GM04503 (cell line): Measurements from ENCODE around the gene SRSF2.
"Not testable (repeated sequence)": the region's sequence is repeated elsewhere in the genome, so short reads cannot be mapped to it uniquely, and the experiment has no call there.

Source experiments
- DNase-seq: peaks from one replicate; pipeline ENCODE4 v3.0.0-alpha.2; 2012; ENCODE audit warnings: low read depth

The SRSF2 gene

DNA sequence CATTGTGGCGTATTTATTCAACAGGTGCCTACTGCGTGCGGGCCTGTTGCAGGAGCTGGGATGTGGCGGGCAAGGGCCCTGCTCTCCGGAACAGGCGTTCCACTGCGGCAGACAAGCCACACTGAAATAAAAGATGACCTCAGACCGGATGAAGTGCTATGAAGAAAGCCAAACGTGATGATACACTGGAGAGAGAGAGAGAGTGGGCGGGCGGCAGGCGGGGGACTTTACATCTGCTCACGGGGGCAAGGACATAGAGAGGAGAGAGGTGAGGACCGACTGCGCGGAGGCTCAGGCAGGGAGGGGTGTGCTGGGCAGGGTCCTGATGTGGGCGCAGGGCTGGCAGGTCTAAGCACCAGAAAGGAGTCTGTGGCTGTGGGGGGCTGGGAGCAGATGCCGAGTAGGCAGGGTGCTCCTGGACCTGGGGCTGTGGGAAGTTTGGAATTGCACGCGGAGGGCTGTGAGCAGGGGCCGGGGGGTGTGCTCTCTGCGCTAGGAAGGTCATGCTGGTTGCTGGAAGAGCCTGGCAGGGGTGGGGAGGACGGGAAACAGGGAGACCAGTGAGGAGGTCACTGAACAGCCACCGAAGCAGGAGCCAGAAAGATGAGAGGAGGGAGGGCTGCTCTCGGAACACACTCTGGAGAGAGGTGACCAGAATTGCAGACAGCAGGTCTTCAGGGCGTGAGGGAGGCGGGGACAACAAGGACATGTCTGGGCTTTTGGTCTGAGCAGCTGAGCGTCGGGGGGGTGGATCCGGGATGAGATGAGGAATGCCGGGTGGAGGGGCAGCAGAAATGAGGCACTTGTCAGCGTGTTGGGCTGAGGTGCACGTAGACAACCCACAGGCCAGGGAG, 36.3 kb downstream of the SRSF2 start:
- peak; percentile 67 for DNase-seq

DNA sequence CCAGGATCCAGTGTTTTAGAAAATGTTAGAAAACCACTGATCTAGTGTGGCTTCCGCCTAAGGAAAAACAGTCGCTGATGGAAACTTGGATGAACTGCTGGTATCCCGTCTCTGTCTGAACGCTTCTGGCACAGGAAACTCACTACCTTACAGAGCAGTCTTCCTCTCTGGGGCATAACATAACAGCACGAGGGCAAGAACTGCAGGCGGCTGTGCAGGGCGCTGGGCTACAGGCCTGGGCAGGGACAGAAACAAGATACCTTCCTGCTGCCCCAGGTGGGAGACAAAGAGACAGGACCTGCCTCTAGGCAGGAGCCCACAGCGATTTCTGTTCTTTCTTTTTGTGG, 36.9 kb downstream of the SRSF2 start:
- DNase-seq, result no peak

DNA sequence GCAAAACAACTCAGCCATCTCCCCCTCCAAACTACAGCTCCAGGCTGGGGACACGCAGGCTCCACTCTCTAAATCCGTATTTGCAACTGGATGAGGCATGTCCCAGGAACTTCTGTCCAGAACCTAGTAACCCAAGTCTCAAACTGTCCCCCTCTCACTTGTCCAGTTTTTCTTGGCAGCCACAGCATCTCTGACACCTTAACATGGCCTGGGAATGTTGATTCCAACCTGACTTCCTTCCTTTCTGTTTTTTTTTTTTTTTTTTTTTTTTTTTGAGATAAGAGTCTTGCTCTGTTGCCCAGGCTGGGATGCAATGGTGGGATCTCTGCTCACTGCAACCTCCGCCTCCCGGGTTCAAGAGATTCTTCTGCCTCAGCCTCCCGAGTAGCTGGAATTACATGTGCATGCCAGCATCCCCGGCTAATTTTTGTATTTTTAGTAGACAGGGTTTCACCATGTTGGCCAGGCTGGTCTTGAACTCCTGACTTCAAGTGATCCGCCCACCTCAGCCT, 38.6 kb downstream of the SRSF2 start:
- not testable (repeated sequence) for DNase-seq

DNA sequence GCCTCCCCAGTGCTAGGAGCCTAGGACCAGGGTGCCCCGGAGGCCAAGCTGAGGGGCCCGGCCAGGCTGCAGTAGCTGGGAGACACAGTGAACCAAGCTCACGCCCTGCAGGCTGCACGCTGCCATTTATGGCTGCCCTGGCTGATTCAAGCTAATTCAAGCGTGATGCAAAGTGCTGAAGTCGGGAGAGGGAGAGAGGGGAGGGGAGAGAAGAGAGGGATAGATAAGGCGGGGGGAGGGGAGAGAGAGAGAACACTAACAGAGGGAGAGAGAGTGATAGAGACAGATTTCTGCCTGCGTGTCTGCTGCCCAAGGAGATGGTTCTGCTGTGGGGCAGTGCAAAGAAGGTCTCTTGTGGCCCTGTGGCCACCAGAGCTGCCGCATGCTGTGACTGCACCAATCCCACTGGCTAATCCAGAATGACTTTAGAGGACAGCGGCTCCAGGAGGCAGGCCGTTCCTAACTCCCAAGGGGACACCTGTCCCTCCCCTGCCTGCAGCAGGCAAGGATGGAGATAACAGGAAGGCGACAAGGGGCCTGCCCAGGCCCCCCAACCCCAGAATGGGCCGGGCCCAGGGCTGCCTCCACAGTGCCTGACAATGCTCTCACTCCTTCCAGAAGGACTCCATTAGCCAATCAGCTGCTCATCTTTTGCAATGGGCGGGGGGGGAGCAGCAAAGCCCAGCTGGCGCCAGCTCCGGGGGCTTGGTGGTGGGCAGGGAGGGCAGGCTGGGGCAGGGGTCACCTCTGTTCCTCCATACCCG, 39.2 kb downstream of the SRSF2 start:
- DNase-seq, result no peak

DNA sequence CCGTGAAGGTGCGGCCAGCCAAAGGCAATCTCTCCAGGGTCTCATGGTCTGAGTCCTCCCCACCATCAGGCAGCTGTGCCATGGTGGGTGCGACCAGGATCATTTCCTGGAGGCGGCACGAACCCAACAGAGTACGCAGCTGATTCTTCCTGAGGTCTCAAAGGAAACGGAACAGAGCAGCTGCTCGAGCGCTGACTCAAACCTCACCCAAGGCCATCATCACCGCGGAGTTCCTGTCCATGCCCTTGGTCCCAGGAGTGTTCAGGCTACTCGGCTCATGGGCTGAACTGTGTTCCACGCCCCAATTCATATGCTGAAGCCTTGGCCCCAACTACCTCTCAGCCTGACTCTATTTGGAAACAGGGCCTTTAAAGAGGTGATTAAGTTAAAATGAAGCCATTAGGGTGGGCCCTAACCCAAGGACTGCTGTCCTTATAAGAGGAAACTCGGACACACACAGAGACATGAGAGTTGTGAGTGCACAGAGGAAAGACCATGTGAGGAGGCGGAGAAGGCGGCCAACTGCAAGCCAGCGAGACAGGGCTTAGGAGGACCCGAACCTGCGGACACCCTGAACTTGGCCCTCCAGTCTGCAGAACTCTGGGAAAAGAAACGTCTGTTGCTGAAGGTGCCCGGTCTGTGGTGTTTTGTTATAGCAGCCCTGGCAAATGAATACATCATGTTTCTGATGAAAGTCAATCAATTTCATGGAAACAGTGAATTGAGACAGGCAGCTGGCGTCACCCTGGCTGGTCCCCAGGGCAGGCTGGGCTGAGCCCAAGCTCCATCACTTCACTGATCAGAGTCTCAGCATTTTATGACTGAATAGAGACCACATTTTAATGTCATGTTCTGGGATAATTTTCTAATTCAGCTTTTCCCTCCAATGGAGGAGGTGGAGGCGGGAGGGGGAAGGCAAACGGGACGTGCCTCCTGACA, 40.1 kb downstream of the SRSF2 start:
- no peak for DNase-seq

DNA sequence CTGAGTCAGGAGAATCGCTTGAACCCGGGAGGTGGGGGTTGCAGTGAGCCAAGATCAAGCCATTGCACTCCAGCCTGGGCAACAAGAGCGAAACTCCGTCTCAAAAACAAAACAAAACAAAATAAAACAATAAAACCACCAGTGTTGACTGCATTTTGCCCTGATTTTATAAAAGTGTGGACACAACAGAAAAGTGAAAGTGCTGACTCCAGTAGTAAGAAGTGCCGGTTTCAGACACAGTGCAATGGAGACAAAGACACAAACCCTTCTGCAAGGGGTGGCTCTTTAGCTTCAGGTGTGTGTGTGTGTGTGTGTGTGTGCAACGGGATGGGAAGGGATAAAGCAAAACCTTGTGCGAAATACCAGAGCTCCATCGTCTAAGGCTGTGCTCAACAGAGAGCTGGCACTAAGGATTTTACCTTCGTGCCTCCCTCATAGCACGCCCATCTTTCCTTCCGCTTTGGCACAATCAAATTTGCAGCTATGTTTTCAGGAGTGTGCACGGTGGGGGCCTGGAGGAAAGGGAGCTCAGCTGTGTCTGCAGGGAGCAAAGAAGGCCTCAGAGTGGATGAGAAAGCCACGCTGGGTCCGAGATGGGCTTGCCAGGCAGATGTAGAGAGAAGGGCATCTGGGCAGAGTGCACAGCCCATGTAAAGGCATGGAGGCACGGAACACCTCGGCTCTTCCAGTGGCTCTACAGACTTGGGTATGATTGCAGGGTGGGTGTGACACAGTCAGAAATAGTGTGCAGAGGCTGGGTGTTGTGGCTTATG, 41.9 kb downstream of the SRSF2 start:
- DNase-seq, result no peak

DNA sequence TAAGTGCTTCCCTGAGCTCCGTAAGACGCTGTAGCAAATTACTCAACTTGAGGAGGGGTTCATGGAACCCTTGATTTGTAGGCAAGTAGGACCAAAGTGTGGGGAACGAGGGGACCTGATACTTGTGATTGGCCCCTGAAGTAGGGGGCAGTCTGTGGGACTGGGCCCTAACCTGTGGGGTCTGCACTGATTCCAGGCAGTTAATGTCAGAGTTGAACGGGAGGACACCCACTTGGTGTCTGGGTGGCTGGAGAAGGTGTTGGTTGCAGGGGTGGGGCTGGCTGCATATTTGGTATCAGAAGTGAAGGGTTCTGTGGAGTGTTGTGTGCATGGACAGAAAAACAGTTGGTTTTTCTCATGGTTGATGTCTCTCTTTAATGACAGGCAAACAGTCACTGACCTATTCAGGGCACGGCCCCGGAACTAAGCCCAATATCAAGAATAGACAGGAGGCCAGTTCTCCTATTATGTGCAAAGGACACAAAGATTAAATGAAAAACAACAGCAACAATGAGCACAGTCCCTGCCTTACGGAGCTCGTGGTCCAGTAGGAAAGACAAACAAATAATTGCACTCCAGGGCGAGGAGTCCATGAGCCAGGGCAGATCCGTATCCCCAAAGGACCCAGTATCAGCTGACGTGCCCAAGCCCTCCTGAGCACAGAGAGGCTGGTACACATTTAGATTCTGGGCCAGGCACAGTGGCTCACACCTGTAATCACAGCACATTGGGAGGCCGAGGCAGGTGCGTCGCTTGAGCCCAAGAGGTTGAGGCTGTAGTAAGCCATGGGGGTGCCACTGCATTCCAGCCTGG, 45.5 kb downstream of the SRSF2 start:
- DNase-seq, result no peak

GRCh38 chr17:76690596-76691280, 46.4 kb downstream of the SRSF2 start:
- no peak for DNase-seq

- DNase-seq, result no peak
Measured at GRCh38 chr17:76689859-76690258, 47.3 kb downstream of the SRSF2 start.

DNA sequence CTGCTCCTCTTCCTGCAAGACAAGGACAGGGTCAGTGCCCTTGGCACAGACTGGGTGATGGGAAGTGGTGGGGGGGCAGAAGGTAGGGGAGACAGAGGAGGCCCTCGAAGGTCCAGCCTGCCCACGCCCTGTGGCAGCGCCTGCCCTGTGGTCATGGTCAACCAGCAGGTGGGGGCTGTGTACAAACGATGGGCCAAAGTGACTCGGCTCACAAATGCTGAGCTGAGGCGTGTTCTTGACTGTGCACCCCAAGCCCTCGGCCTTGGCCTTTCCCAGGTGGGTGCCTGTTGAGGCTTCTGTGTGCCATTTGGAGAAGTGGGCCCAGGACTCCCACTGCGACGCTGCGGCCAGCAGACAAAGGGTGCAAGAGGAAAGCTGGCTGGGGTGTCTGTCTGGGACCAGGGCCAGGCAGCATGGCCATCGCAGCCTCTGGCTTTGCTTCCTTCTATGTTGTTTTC, 48.9 kb downstream of the SRSF2 start:
- DNase-seq, result no peak

- no peak for DNase-seq
Measured at GRCh38 chr17:76687298-76688164, 49.6 kb downstream of the SRSF2 start.

GRCh38 chr17:76686538-76687297, 50.4 kb downstream of the SRSF2 start:
- DNase-seq, result no peak

GRCh38 chr17:76685846-76686245, 51.3 kb downstream of the SRSF2 start:
- no peak for DNase-seq

DNA sequence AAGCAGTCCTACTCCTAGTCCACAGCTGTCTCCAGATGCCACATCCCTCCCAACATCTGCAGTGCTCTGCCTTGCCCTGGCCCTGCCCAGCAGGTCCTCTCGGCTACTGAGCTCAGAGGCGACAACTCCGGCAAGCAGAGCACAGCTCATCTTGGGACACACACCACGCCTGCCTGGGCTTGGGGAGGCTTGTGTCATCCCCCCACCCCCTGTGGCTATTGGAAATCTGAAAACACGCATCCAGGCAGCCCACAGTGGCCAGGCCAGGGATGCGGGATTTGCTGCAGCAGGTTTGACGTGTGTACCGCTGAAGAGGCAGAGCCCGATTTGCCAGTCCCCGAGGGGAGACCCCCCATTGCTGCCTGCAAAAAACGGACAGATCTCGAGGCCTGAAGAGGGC, 51.8 kb downstream of the SRSF2 start:
- no peak for DNase-seq

DNA sequence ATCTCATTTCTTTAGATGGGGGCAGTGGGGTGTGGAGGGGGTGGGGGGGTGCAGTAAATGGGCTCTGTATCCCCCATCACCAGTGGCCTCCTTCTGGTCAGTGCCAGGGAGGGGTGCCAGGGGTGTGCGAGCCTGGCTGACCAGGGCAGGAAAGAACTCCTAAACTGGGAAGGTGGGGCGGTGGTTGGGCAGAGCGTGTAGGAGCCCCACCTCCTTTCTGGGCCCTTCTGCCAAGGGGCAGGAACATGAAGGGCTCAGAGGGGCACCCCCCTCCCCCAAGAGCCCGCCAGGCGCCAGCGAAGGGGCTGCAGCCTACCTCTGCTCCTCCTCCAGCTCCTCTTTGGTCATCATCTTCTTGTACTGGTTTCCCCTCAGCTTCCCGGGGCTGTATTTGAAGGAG, 52.4 kb downstream of the SRSF2 start:
- no peak for DNase-seq
